Stimulated activated CD4-positive, alpha-beta T cell treated with anti-CD3 and anti-CD28 coated beads, TNF-alpha, amount 100 ng/mL, for 48 hours (primary cell): ENCODE data around the gene B9D2.

Experiments
- DNase-seq, 3 donors: peaks; one replicate each; pipeline ENCODE4 v3.0.0-alpha.2; 2020; ENCODE audit warnings: low read depth in 3 of 3

Gene B9D2

DNA sequence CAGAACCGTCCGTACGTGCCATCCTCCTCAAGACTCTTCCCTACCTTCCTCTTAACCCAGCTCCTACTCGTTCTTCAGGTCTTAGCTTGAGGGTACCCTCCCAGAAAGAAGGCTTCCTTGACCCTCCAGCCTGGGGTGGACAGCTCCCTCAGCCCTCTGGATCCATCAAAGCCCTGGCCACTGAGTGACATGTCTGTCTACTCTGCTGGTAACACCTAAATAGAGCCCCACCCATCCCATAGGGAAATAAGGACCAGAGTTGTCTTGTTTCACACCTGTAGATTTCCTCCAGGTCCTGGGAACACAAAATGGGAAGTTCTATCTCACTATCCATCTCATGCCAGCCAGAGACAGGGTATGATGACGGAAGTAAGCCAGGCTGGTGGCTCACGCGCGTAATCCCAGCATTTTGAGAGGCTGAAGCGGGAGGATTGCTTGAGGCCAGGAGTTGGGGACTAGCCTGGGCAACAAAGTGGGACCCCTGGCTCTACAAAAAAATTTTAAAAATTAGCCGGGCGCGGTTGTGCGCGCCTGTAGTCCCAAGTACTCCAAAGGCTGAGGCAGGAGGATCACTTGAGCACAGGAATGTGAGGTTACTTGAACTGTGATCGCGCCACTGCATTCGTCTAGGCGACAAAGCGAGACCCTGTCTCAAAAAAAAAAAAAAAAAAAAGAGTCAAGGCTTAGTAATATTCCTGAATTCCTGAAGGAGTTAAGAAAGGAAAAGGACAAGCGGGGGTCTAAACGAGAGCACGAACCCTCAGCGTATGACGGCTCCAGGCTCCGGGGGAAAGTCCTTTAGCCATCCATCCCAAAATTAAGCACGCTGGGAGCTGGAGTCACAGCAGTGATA lies 54.5 kb downstream of the B9D2 start:
- DNase-seq, result no peak

DNA sequence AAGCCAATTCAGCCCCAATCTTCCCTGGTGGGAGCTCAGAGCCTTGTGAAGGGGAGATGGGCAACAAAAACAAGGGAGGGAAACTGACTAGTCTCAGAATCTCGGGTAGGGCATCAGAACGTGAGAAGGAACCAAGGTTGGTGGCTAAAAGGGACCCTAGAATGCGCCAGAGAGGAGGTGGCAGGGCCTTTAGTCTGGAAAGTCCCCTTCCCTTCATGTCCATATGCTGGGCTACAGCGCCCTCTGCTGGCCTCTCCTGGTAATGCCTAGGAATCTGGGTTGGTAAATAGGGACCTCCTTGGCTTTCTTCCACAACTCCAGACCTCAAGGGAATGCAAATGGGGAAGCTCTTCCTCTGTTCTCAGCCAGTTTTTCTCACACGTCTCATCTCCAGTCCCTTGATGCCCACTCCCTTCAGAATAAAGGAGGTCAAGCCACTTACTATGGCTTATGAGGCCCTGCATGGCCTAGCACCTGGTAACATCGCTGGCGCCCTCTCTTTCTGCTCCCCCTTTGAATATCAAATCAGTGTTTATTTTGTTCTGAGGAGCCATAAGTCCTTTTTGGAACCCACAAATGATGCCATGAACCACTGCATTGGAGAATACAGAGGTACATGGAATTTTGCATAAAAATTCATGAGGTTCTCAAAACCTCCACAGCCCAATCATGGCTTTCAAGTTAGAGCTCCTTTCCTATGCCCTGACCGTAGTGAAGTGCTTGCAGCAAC lies 55.3 kb downstream of the B9D2 start:
- DNase-seq, result peak; percentile 81 to 94 (median 88)

- no peak for DNase-seq
Measured at GRCh38 chr19:41307954-41308449, 55.9 kb downstream of the B9D2 start.

- DNase-seq, result no peak
Measured at GRCh38 chr19:41307090-41307875, 56.7 kb downstream of the B9D2 start.

GRCh38 chr19:41305927-41306793 lies 57.8 kb downstream of the B9D2 start:
- DNase-seq, result no peak

- DNase-seq, result no peak
Measured at GRCh38 chr19:41304706-41305483, 59.1 kb downstream of the B9D2 start.
